H9 (cell line): Measurements from ENCODE around the gene MRC2. TPM values are rescaled to one million over a fixed set of nuclear protein-coding genes. Genes with fewer than 3 reads are reported as not detected.

Experiments
- DNase-seq: peaks from one replicate; pipeline ENCODE4 v3.0.0-alpha.2; 2017
- H2AFZ ChIP-seq: one replicate; pipeline ENCODE4 v1.6.1; 2013; ENCODE audit warnings: mild to moderate bottlenecking, low read length, control low read depth, moderate library complexity
- H2AK5ac ChIP-seq: 2 replicates; pipeline ENCODE4 v1.6.1; 2013; ENCODE audit warnings: low read length, control low read depth, mixed read lengths; ENCODE audit not compliant: insufficient read length
- H2BK120ac ChIP-seq: one replicate; pipeline ENCODE4 v1.6.1; 2013; ENCODE audit warnings: low read depth, mild to moderate bottlenecking, low read length, control low read depth, inconsistent platforms; ENCODE audit not compliant: poor library complexity, severe bottlenecking
- H2BK12ac ChIP-seq: 2 replicates; pipeline ENCODE4 v1.6.1; 2013; ENCODE audit warnings: low read length, control low read depth, mixed read lengths, low read depth; ENCODE audit not compliant: insufficient read length
- H2BK15ac ChIP-seq: 2 replicates; pipeline ENCODE4 v1.6.1; 2013; ENCODE audit warnings: low read depth, low read length, control low read depth
- H2BK20ac ChIP-seq: one replicate; pipeline ENCODE4 v1.6.1; 2013; ENCODE audit warnings: low read depth, mild to moderate bottlenecking, low read length, control low read depth, inconsistent platforms; ENCODE audit not compliant: poor library complexity, severe bottlenecking
- H2BK5ac ChIP-seq: 2 replicates; pipeline ENCODE4 v1.6.1; 2013; ENCODE audit warnings: low read length, control low read depth, mixed read lengths; ENCODE audit not compliant: insufficient read length
- H3K14ac ChIP-seq: 2 replicates; pipeline ENCODE4 v1.6.1; 2013; ENCODE audit warnings: low read length, control low read depth; ENCODE audit not compliant: insufficient read depth
- H3K18ac ChIP-seq: 2 replicates; pipeline ENCODE4 v1.6.1; 2013; ENCODE audit warnings: low read depth, mild to moderate bottlenecking, mixed read lengths, low read length, control low read depth; ENCODE audit not compliant: insufficient read length
- H3K23ac ChIP-seq: 2 replicates; pipeline ENCODE4 v1.6.1; 2013; ENCODE audit warnings: low read length, control low read depth, mixed read lengths, low read depth; ENCODE audit not compliant: insufficient read length
- H3K23me2 ChIP-seq: 2 replicates; pipeline ENCODE4 v1.6.1; 2013; ENCODE audit warnings: low read depth, mild to moderate bottlenecking, mixed read lengths, low read length, control low read depth; ENCODE audit not compliant: insufficient read length, poor library complexity, severe bottlenecking
- H3K27ac ChIP-seq: 2 replicates; pipeline ENCODE4 v1.5.1; 2013; ENCODE audit warnings: low read length, control low read depth, mixed read lengths, low read depth; ENCODE audit not compliant: insufficient read length
- H3K27me3 ChIP-seq: 2 replicates; pipeline ENCODE4 v1.6.1; 2013; ENCODE audit warnings: low read length, control low read depth, inconsistent platforms; ENCODE audit not compliant: insufficient read depth
- H3K4ac ChIP-seq: 2 replicates; pipeline ENCODE4 v1.6.1; 2013; ENCODE audit warnings: low read depth, mild to moderate bottlenecking, control low read depth, inconsistent platforms, low read length, moderate library complexity
- H3K4me1 ChIP-seq: 2 replicates; pipeline ENCODE4 v1.6.1; 2013; ENCODE audit warnings: low read length, control low read depth, inconsistent platforms; ENCODE audit not compliant: insufficient read depth
- H3K4me2 ChIP-seq: 2 replicates; pipeline ENCODE4 v1.6.1; 2013; ENCODE audit warnings: low read length, control low read depth, mixed read lengths; ENCODE audit not compliant: insufficient read length, insufficient read depth
- H3K56ac ChIP-seq: 2 replicates; pipeline ENCODE4 v1.6.1; 2013; ENCODE audit warnings: low read depth, mild to moderate bottlenecking, mixed read lengths, low read length, control low read depth; ENCODE audit not compliant: insufficient read length
- H3K79me1 ChIP-seq: 2 replicates; pipeline ENCODE4 v1.6.1; 2013; ENCODE audit warnings: low read depth, mild to moderate bottlenecking, moderate library complexity, low read length, control low read depth, inconsistent platforms; ENCODE audit not compliant: insufficient read depth, poor library complexity, severe bottlenecking
- H3K79me2 ChIP-seq: 2 replicates; pipeline ENCODE4 v1.6.1; 2013; ENCODE audit warnings: low read length, control low read depth, inconsistent platforms; ENCODE audit not compliant: insufficient read depth
- H3K9ac ChIP-seq: 2 replicates; pipeline ENCODE4 v1.6.1; 2013; ENCODE audit warnings: low read length, control low read depth, mixed read lengths; ENCODE audit not compliant: insufficient read length; ENCODE audit errors: extremely low read depth
- H3K9me3 ChIP-seq: one replicate; pipeline ENCODE4 v1.6.1; 2013; ENCODE audit warnings: low read depth, low read length, inconsistent platforms; ENCODE audit not compliant: control insufficient read depth
- H3T11ph ChIP-seq: one replicate; pipeline ENCODE4 v1.6.1; 2013; ENCODE audit warnings: mild to moderate bottlenecking, low read length, control low read depth, inconsistent platforms
- H4K20me1 ChIP-seq: one replicate; pipeline ENCODE4 v1.6.1; 2013; ENCODE audit not compliant: control insufficient read depth, insufficient read length, insufficient read depth
- H4K5ac ChIP-seq: 2 replicates; pipeline ENCODE4 v1.6.1; 2013; ENCODE audit warnings: low read depth, mild to moderate bottlenecking, mixed read lengths, low read length, control low read depth; ENCODE audit not compliant: insufficient read length
- H4K8ac ChIP-seq: replicated peaks from 2 replicates; pipeline ENCODE4 v1.6.1; 2013; ENCODE audit warnings: low read length, control low read depth, mixed read lengths, low read depth; ENCODE audit not compliant: insufficient read length
- H4K91ac ChIP-seq: 2 replicates; pipeline ENCODE4 v1.6.1; 2013; ENCODE audit warnings: low read depth, mild to moderate bottlenecking, moderate library complexity, mixed read lengths, low read length, control low read depth; ENCODE audit not compliant: insufficient read length
- H3K27ac Mint-ChIP-seq, 3 experiments: 2 replicates in 2 of 3; 3 replicates in 1 of 3; pipeline ENCODE4 v1.8.0; 2020 to 2021; ENCODE audit warnings: mixed read lengths in 3 of 3, mild to moderate bottlenecking in 1 of 3, moderate library complexity in 1 of 3
- H3K27me3 Mint-ChIP-seq: 2 replicates; pipeline ENCODE4 v1.8.0; 2021; ENCODE audit warnings: low read depth, mild to moderate bottlenecking, moderate library complexity, mixed read lengths
- H3K36me3 Mint-ChIP-seq, 3 experiments: 2 replicates in 2 of 3; 3 replicates in 1 of 3; pipeline ENCODE4 v1.8.0; 2020 to 2021; ENCODE audit warnings: low read depth in 3 of 3, mixed read lengths in 3 of 3; ENCODE audit not compliant: insufficient read depth in 1 of 3
- H3K4me1 Mint-ChIP-seq, 2 experiments: 2 replicates each; pipeline ENCODE4 v1.8.0; 2020; ENCODE audit warnings: mixed read lengths in 2 of 2
- H3K4me3 Mint-ChIP-seq, 2 experiments: 2 replicates in 1 of 2; 3 replicates in 1 of 2; pipeline ENCODE4 v1.8.0; 2020 to 2021; ENCODE audit warnings: mild to moderate bottlenecking in 2 of 2, mixed read lengths in 2 of 2, moderate library complexity in 1 of 2
- H3K9me3 Mint-ChIP-seq, 2 experiments: 2 replicates in 1 of 2; 3 replicates in 1 of 2; pipeline ENCODE4 v1.8.0; 2020; ENCODE audit warnings: mild to moderate bottlenecking in 2 of 2, mixed read lengths in 2 of 2, moderate library complexity in 1 of 2
- CTCF ChIP-seq: fragments of 200-600 bp; sonication (generic); conservative IDR thresholded peaks from 3 replicates; pipeline ENCODE4 v1.8.0; 2021; ENCODE audit warnings: antibody characterized with exemption, mild to moderate bottlenecking
- WGBS: extraction: QIAGEN DNeasy Blood & Tissue Kit; methylation state at CpG from one replicate; pipeline ENCODE4 v1.1.7; 2013; ENCODE audit warnings: missing lambda C conversion rate, low lambda C conversion rate, mixed read lengths; ENCODE audit not compliant: insufficient read length; ENCODE audit errors: extremely low coverage; 5-methylcytosine and 5-hydroxymethylcytosine counted together
- total RNA-seq: library from RNA; stranded (reverse); gene quantifications from 2 replicates; pipeline ENCODE4 v1.2.1, GENCODE V29; 2021

The MRC2 gene
- total RNA-seq, 1 experiment from 2014 or later: 18.7 TPM

GRCh38 chr17:62614142-62614541 lies 13.3 kb upstream of the MRC2 start:
- Mint-ChIP-seq H3K27ac (no peak overlapping the region; a peak in 4 of 7 replicates), H3K4me3 (no peak overlapping the region), H3K9me3 (no peaks in the 10 kb centered on the region), H3K36me3 (peaks cover 9 to 56% (median 45%) of the 10 kb centered on the region in 3 experiments), H3K4me1 (peaks cover 24% of the 10 kb centered on the region in 2 experiments), H3K27me3 (no peaks in the 10 kb centered on the region)
- no peak for TF ChIP-seq CTCF
- Histone ChIP-seq H3K18ac (no peak overlapping the region), H2BK20ac (no peak overlapping the region), H3K4me2 (no peak overlapping the region), H2BK15ac (no peak overlapping the region), H4K20me1 (no peaks in the 10 kb centered on the region), H4K8ac (no peak overlapping the region), H3K79me2 (no peaks in the 10 kb centered on the region), H2AFZ (no peak overlapping the region), H3K27me3 (no peaks in the 10 kb centered on the region), H3K4ac (no peak overlapping the region), H2BK12ac (no peak overlapping the region), H3K9me3 (no peaks in the 10 kb centered on the region), H2BK120ac (no peak overlapping the region), H3K27ac (no peak overlapping the region), H3K79me1 (no peaks in the 10 kb centered on the region), H3K9ac (no peak overlapping the region), H3K4me1 (no peaks in the 10 kb centered on the region), H3K56ac (no peak overlapping the region), H3K14ac (no peak overlapping the region), H3K23me2 (no peaks in the 10 kb centered on the region), H4K91ac (no peak overlapping the region), H2BK5ac (no peak overlapping the region), H4K5ac (no peak overlapping the region), H3K23ac (no peak overlapping the region), H3T11ph (no peak overlapping the region), H2AK5ac (no peak overlapping the region)
- WGBS: no CpG with 5 or more reads among the region's 6 CpGs
- DNase-seq: no peak
